DLD1 (cell line): ENCODE data around the gene MAD1L1.

ENCODE experiments used
- in situ Hi-C: cut with HindIII; loops from 2 replicates; pipeline ENCODE4 v1.10.0; 2017; ENCODE audit warnings: low sequenced_read_pairs

The MAD1L1 gene

GRCh38 chr7:1814089-1814811, 418.5 kb downstream of the MAD1L1 start:
- in situ Hi-C loops = no loop called here

DNA sequence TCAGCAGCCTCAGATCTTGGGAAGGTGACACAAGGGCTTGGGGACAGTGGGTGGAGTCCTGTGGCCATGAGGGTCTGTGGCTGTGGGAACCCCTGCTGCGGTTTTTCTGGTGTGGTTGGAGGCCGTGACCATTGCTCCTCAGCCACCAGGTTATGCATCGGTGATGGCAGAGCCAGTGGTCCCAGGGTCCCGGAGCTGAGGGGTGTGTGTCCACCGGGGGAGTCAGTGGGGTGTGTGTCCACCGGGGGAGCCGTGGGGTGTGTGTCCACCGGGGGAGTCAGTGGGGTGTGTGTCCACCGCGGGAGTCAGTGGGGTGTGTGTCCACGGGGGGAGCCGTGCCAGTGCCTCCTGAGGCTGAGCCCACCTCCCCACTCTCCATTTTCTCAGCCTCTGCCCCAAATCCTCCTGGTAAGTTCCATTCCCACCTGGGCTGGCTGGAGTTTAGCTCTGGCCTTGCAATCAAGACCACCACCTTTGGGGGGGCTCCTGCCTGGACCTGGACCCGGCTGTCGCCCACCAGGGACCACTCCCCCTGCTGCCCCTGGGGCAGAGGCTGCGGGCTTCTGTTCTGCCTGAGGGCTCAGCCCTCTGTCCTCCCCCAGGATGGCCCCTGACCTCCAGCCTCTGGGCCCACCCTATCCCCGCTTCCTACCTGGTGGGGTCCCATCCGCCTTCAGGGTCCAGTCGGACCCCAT, 419.2 kb downstream of the MAD1L1 start:
- in situ Hi-C loops = no loop called here

DNA sequence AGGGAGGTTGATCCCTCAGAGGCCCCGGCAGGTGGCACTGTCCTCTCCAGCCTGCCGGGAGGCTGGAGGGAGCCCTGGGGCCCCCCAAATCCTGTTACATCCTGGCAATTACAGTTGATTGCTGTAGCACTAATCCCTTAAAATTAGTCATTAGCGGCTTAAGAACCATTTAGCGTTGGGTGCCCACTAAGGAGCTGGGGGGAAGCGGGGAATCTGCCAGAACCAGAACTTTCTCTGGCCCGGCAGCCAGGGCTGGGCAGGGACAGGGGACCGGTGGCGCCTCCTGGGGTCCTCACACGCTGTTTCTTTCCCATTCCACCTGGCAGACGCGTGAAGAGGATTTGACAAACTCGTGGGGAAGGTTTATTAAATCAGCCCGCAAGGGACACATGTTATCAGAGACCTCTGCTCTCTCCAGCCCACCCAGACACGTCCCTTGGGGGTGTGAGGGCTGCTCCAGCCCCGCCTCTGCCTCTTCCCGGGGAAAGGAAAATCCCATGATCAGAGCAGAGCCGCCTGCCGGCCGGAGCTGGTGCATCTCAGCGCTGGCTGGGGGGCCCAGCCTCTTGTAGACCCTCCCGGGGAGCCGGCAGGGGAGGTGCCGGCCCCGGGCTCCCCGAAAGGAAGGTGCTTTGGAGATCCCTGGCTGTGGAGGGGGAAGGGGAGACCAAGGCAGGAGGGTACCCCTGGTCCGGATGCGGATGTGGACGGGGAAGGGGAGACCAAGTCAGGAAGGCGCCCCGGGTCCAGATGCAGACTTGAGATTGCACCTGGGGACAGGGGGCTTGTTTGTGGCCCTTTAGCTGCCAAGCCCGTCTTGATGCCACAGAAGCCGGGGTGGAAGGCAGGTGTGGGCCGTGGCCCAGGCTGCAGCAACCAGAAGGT, 420.0 kb downstream of the MAD1L1 start:
- in situ Hi-C loops = no loop called here

GRCh38 chr7:1811850-1812508, 420.8 kb downstream of the MAD1L1 start:
- in situ Hi-C loops = no loop called here

DNA sequence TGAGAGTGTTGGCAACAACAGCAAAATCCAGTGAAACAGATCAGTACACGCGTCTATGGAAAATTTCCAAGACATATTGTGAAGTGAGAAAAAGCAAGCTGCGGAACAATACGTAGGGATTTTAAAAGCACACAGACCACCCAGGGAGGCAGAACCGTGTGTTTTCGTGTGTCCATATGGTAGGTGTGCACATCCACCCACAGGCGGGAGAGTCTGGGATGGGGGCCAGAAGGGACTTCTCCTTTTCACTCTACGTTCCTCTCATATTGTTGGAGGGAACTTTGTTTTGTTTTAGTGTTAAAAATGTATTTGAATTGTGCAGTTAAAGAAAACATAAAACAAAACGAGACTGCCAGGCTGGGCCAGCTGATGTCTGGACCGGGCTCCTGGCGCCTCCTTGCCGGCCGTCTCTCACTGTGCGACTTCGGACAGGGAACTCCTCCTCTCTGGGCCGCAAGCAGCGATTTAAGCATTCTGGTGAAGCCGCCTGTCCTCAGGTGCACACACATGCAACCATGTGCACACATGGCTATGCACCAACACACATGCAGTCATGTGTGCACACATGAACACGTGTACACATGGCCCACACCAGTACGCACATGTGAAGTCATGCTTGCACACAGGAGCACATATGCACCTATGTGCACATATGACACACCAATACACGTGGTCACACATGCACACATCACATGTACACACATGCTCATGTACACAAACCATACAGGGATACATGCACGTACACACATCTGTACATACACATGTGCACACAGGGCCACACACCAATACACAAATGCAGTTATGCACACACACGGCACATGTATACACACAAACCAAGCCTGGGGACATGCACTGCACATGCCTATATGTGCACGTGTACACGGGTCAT, 421.5 kb downstream of the MAD1L1 start:
- in situ Hi-C loops = no loop called here

DNA sequence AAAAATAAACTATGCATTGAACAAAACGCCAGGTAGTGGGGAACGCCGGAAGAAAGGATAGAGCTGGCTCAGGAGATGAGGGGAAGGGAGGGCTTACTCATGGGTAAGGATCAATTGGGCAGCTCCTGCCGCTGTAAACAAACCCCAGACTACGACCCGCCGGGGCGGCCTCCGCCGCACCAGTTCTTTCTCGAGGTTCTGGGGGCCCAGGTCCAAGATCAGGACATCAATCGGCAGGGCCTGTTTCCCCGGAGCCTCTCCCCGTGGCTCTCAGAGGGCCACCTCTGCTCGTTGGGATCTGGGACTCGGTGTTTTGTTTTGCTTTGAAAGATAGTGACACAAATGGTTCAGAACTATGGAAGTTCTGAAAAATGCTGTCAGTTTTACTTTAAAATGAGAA, 422.2 kb downstream of the MAD1L1 start:
- in situ Hi-C loops = no loop called here

- in situ Hi-C loops = no loop called here
These were observed 423.0 kb downstream of the MAD1L1 start for GRCh38 chr7:1809601-1810258.

DNA sequence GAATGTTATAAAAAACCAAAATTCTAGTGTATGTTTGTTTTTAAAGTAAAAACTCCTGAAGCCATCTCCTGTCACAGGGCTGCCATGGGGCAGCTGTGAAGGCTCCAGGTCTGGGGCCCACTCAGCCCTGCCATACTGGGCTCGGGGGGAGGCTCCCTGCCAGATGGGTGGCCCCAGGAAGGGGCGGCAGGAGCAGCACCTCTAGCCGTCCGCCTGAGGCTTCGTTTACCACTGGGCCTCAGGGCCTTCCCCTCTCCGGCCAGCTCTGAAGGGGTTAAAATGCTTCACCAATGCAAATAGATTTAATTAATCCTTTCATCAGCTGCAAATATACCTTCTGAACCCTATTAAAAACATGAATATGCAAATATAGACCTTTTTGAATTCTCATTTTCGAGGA, 423.7 kb downstream of the MAD1L1 start:
- in situ Hi-C loops = no loop called here

DNA sequence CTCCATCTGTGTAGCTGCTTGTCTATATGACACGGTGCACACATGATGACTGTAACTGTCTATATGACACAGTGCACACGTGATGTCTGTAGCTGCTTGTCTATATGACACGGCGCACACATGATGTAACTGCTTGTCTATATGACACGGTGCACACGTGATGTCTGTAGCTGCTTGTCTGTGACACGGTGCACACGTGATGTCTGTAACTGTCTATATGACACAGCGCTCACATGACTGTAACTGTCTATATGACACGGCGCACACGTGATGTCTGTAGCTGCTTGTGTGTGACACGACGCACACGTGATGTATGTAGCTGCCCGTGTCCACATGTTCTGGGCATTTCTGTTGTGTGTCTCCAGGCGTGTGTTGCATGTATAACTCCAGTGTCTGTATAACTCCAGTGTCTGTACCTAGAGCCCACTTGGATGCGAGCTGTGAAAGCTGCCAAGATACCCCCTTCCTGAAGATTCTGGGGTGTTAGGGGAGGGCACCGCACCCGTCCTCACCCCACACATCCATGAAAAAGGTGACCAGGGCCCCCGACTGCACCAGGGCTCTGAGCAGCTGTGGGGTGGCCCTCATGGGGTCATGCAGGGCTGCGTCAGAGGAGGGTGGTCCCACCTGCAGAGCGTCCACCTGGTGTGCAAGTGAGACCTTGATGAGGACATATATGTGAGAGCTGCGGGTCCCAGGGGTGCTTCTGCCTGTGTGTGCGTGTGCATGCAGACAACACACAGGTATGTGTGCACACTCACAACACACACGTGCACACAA, 424.7 kb downstream of the MAD1L1 start:
- in situ Hi-C loops = no loop called here

DNA sequence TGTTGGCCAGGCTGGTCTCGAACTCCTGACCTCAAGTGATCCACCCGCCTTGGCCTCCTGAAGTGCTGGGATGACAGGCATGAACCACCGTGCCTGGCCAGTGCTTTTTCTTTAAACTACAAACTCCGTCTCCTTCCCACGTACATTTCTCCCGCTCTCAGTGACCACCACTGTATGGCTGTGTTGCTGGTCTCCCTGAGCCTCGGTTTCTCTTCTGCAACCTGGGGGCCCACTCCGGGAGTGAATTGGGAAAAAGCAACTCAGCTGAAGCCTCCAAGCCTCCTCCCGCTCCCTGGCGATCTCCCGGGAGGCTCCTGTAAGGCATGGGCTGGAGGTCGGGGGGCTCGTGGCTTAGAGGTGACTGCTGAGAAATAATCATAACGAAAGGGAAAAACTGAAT, 426.4 kb downstream of the MAD1L1 start:
- in situ Hi-C loops = no loop called here

DNA sequence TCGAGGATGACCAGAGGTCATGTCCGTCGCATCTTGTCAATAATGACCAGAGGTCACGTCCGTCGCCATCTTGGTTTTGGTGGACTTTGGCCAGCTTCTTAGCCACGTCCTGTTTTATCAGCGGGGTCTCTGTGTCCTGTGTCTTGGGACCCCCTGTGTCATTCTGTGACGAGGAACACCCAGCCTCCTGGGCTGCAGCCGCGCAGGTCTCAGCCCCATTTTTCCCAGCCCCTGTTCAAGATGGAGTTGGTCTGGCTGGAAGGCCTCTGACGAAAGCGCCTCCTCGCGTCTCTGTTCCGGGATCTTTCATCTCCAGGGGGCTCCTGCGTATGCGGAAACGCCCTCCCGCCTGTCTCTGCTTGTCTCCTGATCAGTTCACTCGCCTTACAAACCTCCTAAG, 428.4 kb downstream of the MAD1L1 start:
- in situ Hi-C loops = no loop called here

- in situ Hi-C loops = no loop called here
These were observed 429.8 kb downstream of the MAD1L1 start for GRCh38 chr7:1802899-1803298.

- in situ Hi-C loops = no loop called here
These were observed 431.8 kb downstream of the MAD1L1 start for GRCh38 chr7:1800902-1801301.

DNA sequence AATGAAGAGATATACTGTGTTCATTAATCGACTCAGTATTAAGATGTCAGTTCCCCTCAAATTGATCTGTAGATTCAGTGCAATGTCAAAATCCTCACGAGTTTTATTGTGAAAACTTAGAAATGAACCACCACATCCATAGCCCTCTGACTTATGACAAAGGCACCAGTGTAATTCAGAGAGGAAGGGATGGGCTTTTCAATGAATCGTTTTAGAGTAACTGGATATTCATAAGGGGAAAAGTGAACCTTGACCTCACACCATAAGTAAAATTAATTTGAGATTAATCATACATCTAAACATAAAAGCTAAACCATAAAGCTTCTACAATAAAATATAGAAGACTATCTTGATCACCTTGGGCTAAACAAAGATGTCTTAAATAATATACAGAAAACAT, 434.6 kb downstream of the MAD1L1 start:
- in situ Hi-C loops = no loop called here

- in situ Hi-C loops = no loop called here
These were observed 437.7 kb downstream of the MAD1L1 start for GRCh38 chr7:1794888-1795542.

GRCh38 chr7:1787681-1788235, 445.0 kb downstream of the MAD1L1 start:
- in situ Hi-C loops = no loop called here

DNA sequence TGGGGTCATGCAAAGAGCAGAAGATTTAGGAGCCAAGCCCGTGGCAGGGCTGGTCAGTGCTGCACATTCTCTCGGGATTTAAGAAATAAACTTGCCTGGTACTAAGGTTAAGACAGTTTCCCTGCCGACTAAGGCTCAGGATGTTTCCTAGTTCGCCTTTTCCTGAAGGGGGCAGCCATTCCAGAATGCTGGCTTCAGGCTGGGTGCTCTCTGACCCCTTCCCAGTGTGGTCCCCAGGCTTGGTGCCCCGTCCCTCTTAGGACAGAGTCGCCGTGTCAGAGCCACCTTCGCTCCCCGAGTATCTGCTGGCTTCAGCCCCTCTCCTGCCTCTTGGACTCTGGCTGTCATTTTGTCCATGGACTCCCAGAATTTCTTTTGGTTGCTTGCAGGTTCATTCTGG, 445.5 kb downstream of the MAD1L1 start:
- in situ Hi-C loops = no loop called here

DNA sequence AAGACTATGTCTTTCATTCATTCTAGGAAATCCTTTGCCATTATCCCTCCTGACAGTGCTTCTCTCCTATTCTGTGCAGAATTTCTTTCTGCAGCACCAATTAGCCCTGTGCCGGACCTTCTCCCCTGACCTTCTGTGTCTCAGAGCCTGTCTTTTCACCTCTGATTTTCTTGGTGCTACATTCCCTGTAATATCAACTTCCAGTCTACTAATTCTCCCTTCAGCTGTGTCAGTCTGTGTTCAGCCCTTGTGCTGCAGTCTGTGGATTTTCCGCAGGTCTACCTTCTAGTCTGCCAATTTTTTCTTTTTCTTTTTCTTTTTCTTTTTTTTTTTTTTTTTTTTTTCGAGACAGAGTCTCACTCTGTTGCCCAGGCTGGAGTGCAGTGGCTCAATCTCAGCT, 446.9 kb downstream of the MAD1L1 start:
- in situ Hi-C loops = no loop called here
